ENCODE data around the gene CAPZB.

DNA sequence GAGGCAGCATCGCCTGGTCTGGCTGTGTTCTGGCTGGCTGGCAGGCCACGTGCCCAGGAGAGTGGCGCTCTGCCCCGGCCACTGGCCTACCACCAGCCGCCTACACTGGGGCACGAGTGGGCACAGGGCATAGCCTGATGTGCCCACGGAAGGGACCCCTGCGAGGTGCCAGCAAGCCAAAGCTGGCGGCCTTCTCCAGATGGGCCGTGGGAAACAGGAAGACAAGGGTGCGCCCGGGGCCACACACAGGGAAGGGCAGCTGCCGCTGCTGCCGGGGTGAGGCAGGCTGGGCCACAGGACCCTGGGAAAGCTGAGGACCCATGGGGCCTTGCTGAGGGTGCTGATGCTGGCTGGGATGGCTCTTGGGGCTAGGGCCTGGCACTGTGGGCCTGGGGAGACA lies 132.5 kb downstream of the CAPZB start:
- TF ChIP-seq, protein P1, sequence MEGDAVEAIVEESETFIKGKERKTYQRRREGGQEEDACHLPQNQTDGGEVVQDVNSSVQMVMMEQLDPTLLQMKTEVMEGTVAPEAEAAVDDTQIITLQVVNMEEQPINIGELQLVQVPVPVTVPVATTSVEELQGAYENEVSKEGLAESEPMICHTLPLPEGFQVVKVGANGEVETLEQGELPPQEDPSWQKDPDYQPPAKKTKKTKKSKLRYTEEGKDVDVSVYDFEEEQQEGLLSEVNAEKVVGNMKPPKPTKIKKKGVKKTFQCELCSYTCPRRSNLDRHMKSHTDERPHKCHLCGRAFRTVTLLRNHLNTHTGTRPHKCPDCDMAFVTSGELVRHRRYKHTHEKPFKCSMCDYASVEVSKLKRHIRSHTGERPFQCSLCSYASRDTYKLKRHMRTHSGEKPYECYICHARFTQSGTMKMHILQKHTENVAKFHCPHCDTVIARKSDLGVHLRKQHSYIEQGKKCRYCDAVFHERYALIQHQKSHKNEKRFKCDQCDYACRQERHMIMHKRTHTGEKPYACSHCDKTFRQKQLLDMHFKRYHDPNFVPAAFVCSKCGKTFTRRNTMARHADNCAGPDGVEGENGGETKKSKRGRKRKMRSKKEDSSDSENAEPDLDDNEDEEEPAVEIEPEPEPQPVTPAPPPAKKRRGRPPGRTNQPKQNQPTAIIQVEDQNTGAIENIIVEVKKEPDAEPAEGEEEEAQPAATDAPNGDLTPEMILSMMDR (IDR thresholded peaks at IDR 0.05) = no peak
- TF ChIP-seq GABPA (IDR thresholded peaks at IDR 0.05; ENCODE audit: low read depth) (no peak), POLR2AphosphoS5 (IDR thresholded peaks at IDR 0.05; ENCODE audit: low read depth, low read length) (no peak), RCOR1 (IDR thresholded peaks at IDR 0.05; ENCODE audit: low read length) (no peak), MEF2A (IDR thresholded peaks at IDR 0.05; ENCODE audit: borderline replicate concordance, low read depth) (no peak), EZH2phosphoT487 (IDR thresholded peaks at IDR 0.05; ENCODE audit: borderline replicate concordance, low read depth) (no peak), RAD21 (IDR thresholded peaks at IDR 0.05; ENCODE audit: low read length) (no peak), TAF1 (IDR thresholded peaks at IDR 0.05; ENCODE audit: borderline replicate concordance, low read depth, low read length) (no peak)
- TF ChIP-seq, protein P2, sequence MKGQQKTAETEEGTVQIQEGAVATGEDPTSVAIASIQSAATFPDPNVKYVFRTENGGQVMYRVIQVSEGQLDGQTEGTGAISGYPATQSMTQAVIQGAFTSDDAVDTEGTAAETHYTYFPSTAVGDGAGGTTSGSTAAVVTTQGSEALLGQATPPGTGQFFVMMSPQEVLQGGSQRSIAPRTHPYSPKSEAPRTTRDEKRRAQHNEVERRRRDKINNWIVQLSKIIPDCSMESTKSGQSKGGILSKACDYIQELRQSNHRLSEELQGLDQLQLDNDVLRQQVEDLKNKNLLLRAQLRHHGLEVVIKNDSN (IDR thresholded peaks at IDR 0.05; ENCODE audit: borderline replicate concordance, low read depth) = no peak

Data from SK-N-SH (cell line).